H1 (cell line): ENCODE measurements around the gene HIPK1. TPM values are rescaled to one million over a fixed set of nuclear protein-coding genes. Genes with fewer than 3 reads are reported as not detected.

Experiments
- CTCF ChIA-PET: fragments of 300-600 bp; sonication (Branson Sonifier 250); formaldehyde crosslinking; loops from one replicate; lab custom pipeline; 2021; ENCODE audit not compliant: partially characterized antibody; lab: Charles Lee
- POLR2A ChIA-PET: fragments of 300-600 bp; sonication (Branson Sonifier 250); formaldehyde crosslinking; loops from one replicate; lab custom pipeline; 2021; ENCODE audit warnings: inconsistent platforms; ENCODE audit not compliant: partially characterized antibody; lab: Charles Lee
- DNase-seq, 2 experiments: peaks; one replicate each; pipeline versions ENCODE4 v3.0.0 to v3.0.0-alpha.2; 2010 to 2022; ENCODE audit warnings: low spot score in 2 of 2, low read depth in 1 of 2, mixed read lengths in 1 of 2
- FAIRE-seq: peaks from 2 replicates; lab custom pipeline; 2011; peaks lifted over from hg19 to GRCh38; lab: Jason Lieb, UNC
- H2AFZ ChIP-seq: 2 replicates; pipeline ENCODE4 v1.8.1; 2012; ENCODE audit warnings: low read length, inconsistent platforms
- H2AK5ac ChIP-seq: 2 replicates; pipeline ENCODE4 v1.6.1; 2013; ENCODE audit warnings: low read depth, low read length
- H2BK120ac ChIP-seq: replicated peaks from 2 replicates; pipeline ENCODE3; 2013; ENCODE audit warnings: low read depth, low read length, inconsistent platforms
- H2BK12ac ChIP-seq: 2 replicates; pipeline ENCODE4 v1.6.1; 2013; ENCODE audit warnings: low read depth, low read length
- H2BK15ac ChIP-seq: 2 replicates; pipeline ENCODE4 v1.6.1; 2013; ENCODE audit warnings: low read length
- H2BK20ac ChIP-seq: 2 replicates; pipeline ENCODE4 v1.6.1; 2013; ENCODE audit warnings: low read length
- H2BK5ac ChIP-seq: 2 replicates; pipeline ENCODE4 v1.6.1; 2013; ENCODE audit warnings: low read depth, low read length
- H3K14ac ChIP-seq: 2 replicates; pipeline ENCODE4 v1.6.1; 2013; ENCODE audit warnings: inconsistent platforms; ENCODE audit not compliant: insufficient read length
- H3K18ac ChIP-seq: 2 replicates; pipeline ENCODE4 v1.6.1; 2013; ENCODE audit warnings: low read length; ENCODE audit errors: extremely low read depth
- H3K23ac ChIP-seq: 2 replicates; pipeline ENCODE4 v1.6.1; 2013; ENCODE audit warnings: inconsistent platforms; ENCODE audit not compliant: insufficient read length
- H3K23me2 ChIP-seq: 2 replicates; pipeline ENCODE4 v1.6.1; 2013; ENCODE audit warnings: low read depth, low read length
- H3K27ac ChIP-seq: 2 replicates; pipeline ENCODE4 v1.6.1; 2011; ENCODE audit warnings: low read depth, low read length, inconsistent platforms
- H3K27me3 ChIP-seq, 4 experiments: replicated peaks in 1 of 4; 1 replicate in 1 of 4; 2 replicates in 3 of 4; pipeline versions ENCODE4 v1.6.1 to v1.8.1; 2011 to 2013; ENCODE audit warnings: low read length in 3 of 4, mild to moderate bottlenecking in 3 of 4, inconsistent platforms in 2 of 4, mixed read lengths in 2 of 4, moderate library complexity in 1 of 4; ENCODE audit not compliant: control insufficient read depth in 3 of 4, insufficient read depth in 3 of 4; ENCODE audit errors: extremely low read depth in 1 of 4
- H3K36me3 ChIP-seq, 4 experiments: 2 replicates each; pipeline versions ENCODE4 v1.6.1 to v1.8.1; 2011 to 2013; ENCODE audit warnings: mild to moderate bottlenecking in 4 of 4, low read length in 3 of 4, moderate library complexity in 2 of 4, control low read depth in 1 of 4, inconsistent platforms in 1 of 4; ENCODE audit not compliant: insufficient read depth in 4 of 4, control insufficient read depth in 2 of 4
- H3K4ac ChIP-seq: replicated peaks from 2 replicates; pipeline ENCODE3; 2013; ENCODE audit warnings: low read length, low read depth, mixed read lengths, inconsistent platforms; ENCODE audit not compliant: insufficient read length
- H3K4me1 ChIP-seq, 4 experiments: replicated peaks in 1 of 4; 1 replicate in 1 of 4; 2 replicates in 3 of 4; pipeline versions ENCODE4 v1.6.1 to v1.8.1; 2011 to 2013; ENCODE audit warnings: low read length in 3 of 4, inconsistent platforms in 2 of 4, mixed read lengths in 1 of 4; ENCODE audit not compliant: insufficient read depth in 4 of 4, control insufficient read depth in 3 of 4
- H3K4me2 ChIP-seq, 2 experiments: 2 replicates each; pipeline versions ENCODE4 v1.6.1 to v1.8.1; 2011 to 2013; ENCODE audit warnings: low read depth in 2 of 2, low read length in 2 of 2, control low read depth in 1 of 2, inconsistent platforms in 1 of 2, mild to moderate bottlenecking in 1 of 2; ENCODE audit not compliant: insufficient read depth in 1 of 2
- H3K4me3 ChIP-seq, 4 experiments: fragments of 200-600, 300-600 bp in 1 of 4; sonication (generic), shearing (Covaris generic), sonication (Bioruptor Twin) in 1 of 4; 2 replicates each; pipeline versions ENCODE4 v1.5.1 to v1.8.1; 2011 to 2016; ENCODE audit warnings: low read length in 4 of 4, low read depth in 3 of 4, control low read depth in 2 of 4, inconsistent platforms in 2 of 4, mild to moderate bottlenecking in 2 of 4, mixed read lengths in 1 of 4, moderate library complexity in 1 of 4; ENCODE audit not compliant: insufficient read depth in 2 of 4; ENCODE audit errors: extremely low read depth in 1 of 4
- H3K56ac ChIP-seq: replicated peaks from 2 replicates; pipeline ENCODE3; 2013; ENCODE audit warnings: low read depth, mild to moderate bottlenecking, mixed read lengths, low read length, inconsistent platforms; ENCODE audit not compliant: insufficient read length
- H3K79me1 ChIP-seq: 2 replicates; pipeline ENCODE4 v1.6.1; 2013; ENCODE audit warnings: low read depth, low read length, control low read depth
- H3K79me2 ChIP-seq, 2 experiments: 2 replicates each; pipeline versions ENCODE4 v1.6.1 to v1.8.1; 2012 to 2013; ENCODE audit warnings: low read length in 2 of 2, mild to moderate bottlenecking in 2 of 2, inconsistent platforms in 1 of 2; ENCODE audit not compliant: insufficient read depth in 2 of 2, control insufficient read depth in 1 of 2
- H3K9ac ChIP-seq, 4 experiments: replicated peaks in 1 of 4; 1 replicate in 1 of 4; 2 replicates in 3 of 4; pipeline versions ENCODE4 v1.6.1 to v1.8.1; 2011 to 2013; ENCODE audit warnings: low read depth in 3 of 4, low read length in 3 of 4, control low read depth in 2 of 4, mild to moderate bottlenecking in 2 of 4, moderate library complexity in 2 of 4, inconsistent platforms in 1 of 4; ENCODE audit errors: extremely low read depth in 1 of 4
- H3K9me3 ChIP-seq, 2 experiments: 2 replicates each; pipeline versions ENCODE4 v1.6.1 to v1.8.1; 2012 to 2013; ENCODE audit warnings: mild to moderate bottlenecking in 2 of 2, moderate library complexity in 2 of 2, control low read depth in 1 of 2, inconsistent platforms in 1 of 2, low read depth in 1 of 2, low read length in 1 of 2, mixed read lengths in 1 of 2; ENCODE audit not compliant: insufficient read depth in 2 of 2
- H4K20me1 ChIP-seq, 2 experiments: replicated peaks in 1 of 2; 2 replicates each; pipeline versions ENCODE3 to v1.8.1; 2011 to 2013; ENCODE audit warnings: inconsistent platforms in 2 of 2, low read length in 2 of 2, mild to moderate bottlenecking in 1 of 2; ENCODE audit not compliant: insufficient read depth in 2 of 2, control insufficient read depth in 1 of 2
- H4K5ac ChIP-seq: 2 replicates; pipeline ENCODE4 v1.6.1; 2013; ENCODE audit warnings: low read length, low read depth, mixed read lengths, inconsistent platforms; ENCODE audit not compliant: insufficient read length
- H4K8ac ChIP-seq: 2 replicates; pipeline ENCODE4 v1.8.0; 2013; ENCODE audit warnings: mild to moderate bottlenecking, moderate library complexity, low read length, inconsistent platforms; ENCODE audit not compliant: insufficient read depth; ENCODE audit errors: extremely low read depth
- H4K91ac ChIP-seq: replicated peaks from 2 replicates; pipeline ENCODE3; 2013; ENCODE audit warnings: low read length, mixed read lengths, inconsistent platforms; ENCODE audit not compliant: insufficient read length
- ASH2L ChIP-seq: fragments of 200-600, 300-600 bp; sonication (generic); IDR thresholded peaks from one replicate; pipeline ENCODE4 v1.7.1; 2017; ENCODE audit warnings: low read length
- CEBPB ChIP-seq: IDR thresholded peaks from 2 replicates; pipeline ENCODE4 v1.6.1; 2012; ENCODE audit warnings: low read depth, low read length
- HDAC2 ChIP-seq, 2 experiments: fragments of 300-600 bp in 1 of 2; sonication (generic) in 1 of 2; IDR thresholded peaks; 2 replicates each; pipeline ENCODE4 v1.6.1; 2011 to 2012; ENCODE audit warnings: low read depth in 2 of 2, low read length in 2 of 2, mild to moderate bottlenecking in 2 of 2, moderate library complexity in 2 of 2, borderline replicate concordance in 1 of 2, inconsistent platforms in 1 of 2
- KDM5A ChIP-seq: fragments of 200-600 bp; IDR thresholded peaks from 2 replicates; pipeline ENCODE4 v1.7.1; 2012; ENCODE audit warnings: mild to moderate bottlenecking, low read length, inconsistent platforms, mixed read lengths
- NANOG ChIP-seq: IDR thresholded peaks from 2 replicates; pipeline ENCODE4 v1.6.1; 2011; ENCODE audit warnings: low read length, low read depth, mild to moderate bottlenecking, inconsistent platforms; ENCODE audit not compliant: insufficient read depth, poor library complexity, severe bottlenecking
- POLR2A ChIP-seq, 2 experiments: IDR thresholded peaks; 1 replicate in 1 of 2; 2 replicates in 1 of 2; pipeline ENCODE4 v1.6.1; 2011; ENCODE audit warnings: low read depth in 2 of 2, low read length in 2 of 2, mild to moderate bottlenecking in 2 of 2; ENCODE audit errors: control extremely low read depth in 1 of 2
- RBBP5 ChIP-seq: IDR thresholded peaks from 2 replicates; pipeline ENCODE4 v1.7.1; 2012; ENCODE audit warnings: low read depth, mild to moderate bottlenecking, inconsistent platforms, low read length, moderate library complexity, borderline replicate concordance
- SIRT6 ChIP-seq: IDR thresholded peaks from one replicate; pipeline ENCODE4 v1.7.1; 2012; ENCODE audit warnings: low read length, inconsistent platforms
- SP4 ChIP-seq: IDR thresholded peaks from 2 replicates; pipeline ENCODE4 v1.6.1; 2012; ENCODE audit warnings: low read length, inconsistent platforms
- SRF ChIP-seq: IDR thresholded peaks from 2 replicates; pipeline ENCODE4 v1.6.1; 2011; ENCODE audit warnings: mild to moderate bottlenecking, low read depth, low read length, moderate library complexity
- TCF12 ChIP-seq: IDR thresholded peaks from 2 replicates; pipeline ENCODE4 v1.6.1; 2011; ENCODE audit warnings: low read depth, mild to moderate bottlenecking, low read length
- USF2 ChIP-seq: IDR thresholded peaks from 2 replicates; pipeline ENCODE4 v1.6.1; 2011; ENCODE audit warnings: low read length, improper control_type of control experiment
- WGBS, 2 experiments: shearing (Covaris generic) in 1 of 2; methylation state at CpG; one replicate each; pipeline versions ENCODE4 v1.1.6 to v1.1.7; 2013 to 2015; ENCODE audit warnings: low lambda C conversion rate in 2 of 2, mixed read lengths in 2 of 2, inconsistent platforms in 1 of 2, low coverage in 1 of 2, missing lambda C conversion rate in 1 of 2; ENCODE audit not compliant: insufficient replicate concordance in 2 of 2, insufficient coverage in 1 of 2, insufficient read length in 1 of 2; ENCODE audit errors: extremely low coverage in 1 of 2, missing lambda C conversion rate in 1 of 2; 5-methylcytosine and 5-hydroxymethylcytosine counted together
- polyA plus RNA-seq, 7 experiments: library from polyadenylated mRNA; depleted of rRNA in 3 of 7; stranded (reverse) in 5 of 7; unstranded in 2 of 7; fragments of >200 nt in 5 of 7; fragments of 200-250 nt in 2 of 7; gene quantifications; 1 replicate in 5 of 7; 2 replicates in 1 of 7; 4 replicates in 1 of 7; pipeline versions ENCODE4 v1.2.1 to v1.2.3, GENCODE V29; 2011 to 2013; ENCODE audit warnings: missing spikeins in 2 of 7, mixed read lengths in 2 of 7
- total RNA-seq: library from RNA; stranded (reverse); fragmentation: NEBNext Ultra II Directional; extraction: Animal tissue kit (Norgen Biotek cat#: 25700); gene quantifications from 2 replicates; pipeline ENCODE4 v1.2.1, GENCODE V29; 2021
- TF ChIP-seq, protein P1 (sequence below): IDR thresholded peaks from 2 replicates; pipeline ENCODE4 v1.6.1; 2011; ENCODE audit warnings: low read depth, mild to moderate bottlenecking, low read length; ENCODE audit not compliant: insufficient read depth

The HIPK1 gene
- total and polyA plus RNA-seq, 2 of the 8 experiments (the other 6 are each of a cell fraction or from before 2014, with no cell fraction given): 46.2 to 64.3 TPM

DNA sequence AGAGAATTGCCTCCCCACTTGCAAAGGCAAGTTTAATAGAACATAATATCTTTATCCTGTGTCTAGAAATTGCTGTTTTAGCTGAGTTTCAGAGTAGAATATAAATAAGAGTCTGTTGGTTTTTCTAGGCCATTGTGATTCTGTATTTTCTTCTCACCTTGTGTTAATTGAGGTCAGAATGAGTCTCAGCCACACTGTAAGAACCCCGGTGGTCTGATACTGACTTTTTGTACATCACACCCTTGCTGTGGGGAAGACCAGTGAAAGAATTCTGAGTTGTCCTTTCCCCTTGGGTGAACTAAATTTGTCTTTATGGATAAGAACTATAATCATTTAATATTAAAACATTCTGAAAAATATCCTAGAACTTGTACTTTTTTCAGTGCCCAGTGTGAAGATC lies 6.8 kb downstream of the HIPK1 start:
- no peak for FAIRE-seq
- Histone ChIP-seq H4K20me1 (peaks cover 1 to 9% of the 10 kb centered on the region in 2 experiments), H3K27ac (no peak overlapping the region), H2BK12ac (no peak overlapping the region), H4K5ac (no peak overlapping the region), H3K36me3 (peaks cover 1 to 7% (median 3%) of the 10 kb centered on the region in 4 experiments; a peak in 6 of 8 replicates), H4K8ac (no peak overlapping the region), H2AK5ac (no peak overlapping the region), H3K79me2 (peaks cover 18 to 91% of the 10 kb centered on the region in 2 experiments), H3K27me3 (no peaks in the 10 kb centered on the region), H2BK120ac (no peak overlapping the region), H4K91ac (no peak overlapping the region), H3K4me3 (no peak overlapping the region), H2BK5ac (no peak overlapping the region), H3K14ac (no peak overlapping the region), H3K4me2 (no peak overlapping the region), H2BK15ac (no peak overlapping the region), H2AFZ (no peak overlapping the region), H3K9ac (no peak overlapping the region), H3K56ac (no peak overlapping the region), H3K23ac (no peak overlapping the region), H3K9me3 (no peaks in the 10 kb centered on the region), H3K79me1 (peaks cover 5% of the 10 kb centered on the region), H3K18ac (no peak overlapping the region), H3K4ac (no peak overlapping the region), H2BK20ac (no peak overlapping the region), H3K4me1 (peaks cover 0 to 3% (median 1%) of the 10 kb centered on the region in 4 experiments; a peak in 5 of 7 replicates), H3K23me2 (no peaks in the 10 kb centered on the region)
- 79% methylated on average over 1 of the region's 1 CpG; no CpG with 5 or more reads in 1 of the 2 experiments for WGBS, 2 experiments
- POLR2A ChIA-PET: no interaction called here
- CTCF ChIA-PET: interaction anchor here (0.7 kb wide), 1 partner anchor 14 kb away, joined by 3 read pairs; no protein-coding TSS in a partner anchor
- no peak for DNase-seq
- TF ChIP-seq SP4: no peak
- TF ChIP-seq KDM5A: no peak
- TF ChIP-seq, protein P1, sequence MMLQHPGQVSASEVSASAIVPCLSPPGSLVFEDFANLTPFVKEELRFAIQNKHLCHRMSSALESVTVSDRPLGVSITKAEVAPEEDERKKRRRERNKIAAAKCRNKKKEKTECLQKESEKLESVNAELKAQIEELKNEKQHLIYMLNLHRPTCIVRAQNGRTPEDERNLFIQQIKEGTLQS: no peak
- no peak for TF ChIP-seq RBBP5
- no peak for TF ChIP-seq POLR2A (IDR thresholded peaks at IDR 0.05; ENCODE audit: control extremely low read depth in 1 of 2, low read depth in 2 of 2, low read length in 2 of 2)
- TF ChIP-seq HDAC2 (IDR thresholded peaks at IDR 0.05; ENCODE audit: borderline replicate concordance in 1 of 2, low read depth in 2 of 2, low read length in 2 of 2): no peak
- TF ChIP-seq CEBPB: no peak
- TF ChIP-seq ASH2L: no peak
- TF ChIP-seq SRF: no peak
- TF ChIP-seq TCF12: no peak
- TF ChIP-seq USF2: no peak
- TF ChIP-seq NANOG: no peak
- no peak for TF ChIP-seq SIRT6
